Upper lobe of left lung (tissue), 6 donors: ENCODE measurements around the gene DPYD. TPM values are rescaled to one million over a fixed set of nuclear protein-coding genes. Genes with fewer than 3 reads are reported as not detected.

Source experiments
- ATAC-seq, 2 donors: fragments of 200-7000 bp; cut with Tn5 transposase; one replicate each; pipeline ENCODE4 v1.9.1; 2022; ENCODE audit warnings: mild to moderate bottlenecking in 2 of 2, moderate library complexity in 2 of 2; ENCODE audit not compliant: low FRiP score in 2 of 2
- DNase-seq, 2 donors: peaks; one replicate each; pipeline ENCODE4 v3.0.0-alpha.2; 2019 to 2020
- H3K27ac ChIP-seq, 4 donors: fragments of 200-600 bp; sonication (generic); one replicate each; pipeline ENCODE4 v1.5.1; 2016 to 2019
- H3K27me3 ChIP-seq, 4 donors: fragments of 200-600 bp; sonication (generic); one replicate each; pipeline ENCODE4 v1.5.1; 2017 to 2019
- H3K36me3 ChIP-seq, 4 donors: fragments of 200-600 bp; sonication (generic); one replicate each; pipeline ENCODE4 v1.5.1; 2016 to 2019
- H3K4me1 ChIP-seq, 4 donors: fragments of 200-600 bp; sonication (generic); one replicate each; pipeline ENCODE4 v1.5.1; 2018 to 2019
- H3K4me3 ChIP-seq, 4 donors: fragments of 200-600 bp; sonication (generic); one replicate each; pipeline ENCODE4 v1.5.1; 2017 to 2019; ENCODE audit warnings: mild to moderate bottlenecking in 2 of 4, moderate library complexity in 1 of 4
- H3K9me3 ChIP-seq, 4 donors: fragments of 200-600 bp; sonication (generic); one replicate each; pipeline ENCODE4 v1.5.1; 2018 to 2019
- CTCF ChIP-seq, 6 experiments: fragments of 450-650 bp in 4 of 6; fragments of 200-600 bp in 2 of 6; sonication (generic) in 2 of 6; IDR thresholded peaks; one replicate each; pipeline ENCODE4 v1.5.1; 2016 to 2019; ENCODE audit warnings: antibody characterized with exemption in 6 of 6
- EP300 ChIP-seq, 4 donors: sonication (generic); formaldehyde crosslinking; IDR thresholded peaks; one replicate each; pipeline ENCODE4 v1.5.1; 2017; ENCODE audit warnings: antibody characterized with exemption in 4 of 4, control low read depth in 2 of 4
- POLR2A ChIP-seq, 4 donors: fragments of 450-650 bp; IDR thresholded peaks; one replicate each; pipeline ENCODE4 v1.5.1; 2016 to 2017; ENCODE audit warnings: antibody characterized with exemption in 4 of 4, mild to moderate bottlenecking in 2 of 4
- POLR2AphosphoS5 ChIP-seq, 2 donors: sonication (generic); formaldehyde crosslinking; IDR thresholded peaks; one replicate each; pipeline ENCODE4 v1.5.1; 2017; ENCODE audit warnings: antibody characterized with exemption in 2 of 2
- WGBS, 2 donors: methylation state at CpG; one replicate each; pipeline ENCODE4 v1.1.5; 2017 to 2018; 5-methylcytosine and 5-hydroxymethylcytosine counted together
- total RNA-seq, 6 donors: library from RNA; depleted of rRNA in 4 of 6; stranded (reverse); fragments of >200 nt in 4 of 6; gene quantifications; one replicate each; pipeline versions ENCODE4 v1.1.0 to v1.2.1, GENCODE V29; 2016 to 2021
- donor health status: DM: no; HTN: no; CAD: no; lungs with moderate emphysema.
- donor health status: DM: no; HTN: yes; CAD: no; lungs with severe emphysema.

DPYD gene
- total RNA-seq, 6 donors from 2014 or later, result 60.9 to 106 (median 79.7) TPM

GRCh38 chr1:97092824-97093223, 828.0 kb downstream of the DPYD start:
- peaks cover 0 to 11% (median 7%) of the 10 kb centered on the region in 4 donors for H3K36me3 ChIP-seq
- ATAC-seq (no peak), DNase-seq (no peak)
- TF ChIP-seq POLR2AphosphoS5 (IDR thresholded peaks at IDR 0.05), result no peak
- no peak for TF ChIP-seq EP300 (IDR thresholded peaks at IDR 0.05)
- no peak for TF ChIP-seq CTCF (IDR thresholded peaks at IDR 0.05)
- TF ChIP-seq POLR2A (IDR thresholded peaks at IDR 0.05), result no peak
- no peaks in the 10 kb centered on the region for H3K27me3 ChIP-seq
- no peaks in the 10 kb centered on the region for H3K9me3 ChIP-seq
- H3K4me1 ChIP-seq, result peaks cover 0 to 8% (median 0%) of the 10 kb centered on the region in 4 donors
- H3K4me3 ChIP-seq, result no peak overlapping the region
- H3K27ac ChIP-seq, result no peak overlapping the region

- no peak for ATAC-seq
- Histone ChIP-seq H3K9me3 (no peaks in the 10 kb centered on the region), H3K4me1 (peaks cover 0 to 8% (median 0%) of the 10 kb centered on the region in 4 donors), H3K27me3 (no peaks in the 10 kb centered on the region), H3K27ac (no peak overlapping the region), H3K4me3 (no peak overlapping the region), H3K36me3 (peaks cover 0 to 2% (median under 1%) of the 10 kb centered on the region in 4 donors)
- TF ChIP-seq CTCF (IDR thresholded peaks at IDR 0.05) (no peak), POLR2A (IDR thresholded peaks at IDR 0.05) (no peak)
- DNase-seq, result no peak
Measured at GRCh38 chr1:97091679-97092078, 829.2 kb downstream of the DPYD start.

GRCh38 chr1:97091263-97091662, 829.6 kb downstream of the DPYD start:
- Histone ChIP-seq H3K27me3 (no peaks in the 10 kb centered on the region), H3K36me3 (no peaks in the 10 kb centered on the region), H3K9me3 (no peaks in the 10 kb centered on the region), H3K27ac (no peak overlapping the region), H3K4me3 (no peak overlapping the region), H3K4me1 (peaks cover 0 to 8% (median 0%) of the 10 kb centered on the region in 4 donors)
- TF ChIP-seq EP300 (IDR thresholded peaks at IDR 0.05) (no peak), CTCF (IDR thresholded peaks at IDR 0.05) (no peak), POLR2AphosphoS5 (IDR thresholded peaks at IDR 0.05) (no peak), POLR2A (IDR thresholded peaks at IDR 0.05) (no peak)
- DNase-seq, result no peak
- WGBS, 2 donors, result 65 to 66% methylated on average over 3 of the region's 3 CpGs
- ATAC-seq, result no peak

GRCh38 chr1:97090725-97091124, 830.1 kb downstream of the DPYD start:
- Histone ChIP-seq H3K9me3 (no peaks in the 10 kb centered on the region), H3K27ac (no peak overlapping the region), H3K4me3 (no peak overlapping the region), H3K4me1 (peaks cover 0 to 8% (median 0%) of the 10 kb centered on the region in 4 donors), H3K27me3 (no peaks in the 10 kb centered on the region), H3K36me3 (no peaks in the 10 kb centered on the region)
- TF ChIP-seq POLR2AphosphoS5 (IDR thresholded peaks at IDR 0.05), result no peak
- TF ChIP-seq POLR2A (IDR thresholded peaks at IDR 0.05), result no peak
- TF ChIP-seq EP300 (IDR thresholded peaks at IDR 0.05), result no peak
- TF ChIP-seq CTCF (IDR thresholded peaks at IDR 0.05), result no peak
- DNase-seq (no peak), ATAC-seq (no peak)
- 87 to 90% methylated on average over 3 of the region's 3 CpGs for WGBS, 2 donors

GRCh38 chr1:97089173-97089572, 831.7 kb downstream of the DPYD start:
- H3K36me3 ChIP-seq, result no peaks in the 10 kb centered on the region
- 81 to 91% methylated on average over 7 of the region's 7 CpGs for WGBS, 2 donors
- peaks cover 0 to 8% (median 0%) of the 10 kb centered on the region in 4 donors for H3K4me1 ChIP-seq
- no peaks in the 10 kb centered on the region for H3K9me3 ChIP-seq
- H3K27me3 ChIP-seq, result no peaks in the 10 kb centered on the region
- H3K4me3 ChIP-seq, result no peak overlapping the region
- no peak for TF ChIP-seq CTCF (IDR thresholded peaks at IDR 0.05)
- TF ChIP-seq POLR2A (IDR thresholded peaks at IDR 0.05), result no peak
- TF ChIP-seq POLR2AphosphoS5 (IDR thresholded peaks at IDR 0.05), result no peak
- TF ChIP-seq EP300 (IDR thresholded peaks at IDR 0.05), result no peak
- H3K27ac ChIP-seq, result no peak overlapping the region
- ATAC-seq (no peak), DNase-seq (no peak)
